Pulmonary artery endothelial cell (primary cell): ENCODE results near the gene PDF. TPM values are rescaled to one million over a fixed set of nuclear protein-coding genes. Genes with fewer than 3 reads are reported as not detected.
"Not testable (repeated sequence)": the region's sequence is repeated elsewhere in the genome, so short reads cannot be mapped to it uniquely, and the experiment has no call there.

Experiments used
- DNase-seq: peaks from one replicate; pipeline ENCODE4 v3.0.0-alpha.2; 2011; ENCODE audit warnings: low read depth, low spot score
- total RNA-seq: library from RNA; depleted of rRNA; stranded (reverse); fragments of >200 nt; gene quantifications from 2 replicates; pipeline ENCODE4 v1.2.3, GENCODE V29; 2014

PDF gene
- total RNA-seq, 1 donor from 2014 or later: 16.0 TPM

DNA sequence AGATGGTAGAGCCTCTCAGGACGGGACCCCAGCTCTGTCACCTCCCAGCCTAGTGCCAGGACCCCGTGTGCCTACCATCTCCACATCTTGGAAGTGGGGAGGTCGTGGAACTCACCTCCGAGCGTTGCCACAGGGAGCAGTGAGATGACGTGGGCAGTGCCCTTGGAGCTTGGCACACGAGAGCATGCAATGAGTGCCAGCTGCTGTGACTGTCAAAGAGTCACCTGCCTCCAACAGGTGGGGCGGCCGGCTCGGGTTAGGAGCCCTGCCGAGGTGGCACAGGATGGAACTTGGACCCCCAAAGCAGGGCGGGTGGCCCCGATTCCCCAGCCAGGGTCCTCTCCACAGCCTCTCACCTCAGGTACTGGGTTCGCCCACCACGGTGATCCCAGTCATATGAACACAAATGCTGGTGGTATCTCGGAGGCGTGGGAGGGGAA lies 13.8 kb downstream of the PDF start:
- DNase-seq: no peak

DNA sequence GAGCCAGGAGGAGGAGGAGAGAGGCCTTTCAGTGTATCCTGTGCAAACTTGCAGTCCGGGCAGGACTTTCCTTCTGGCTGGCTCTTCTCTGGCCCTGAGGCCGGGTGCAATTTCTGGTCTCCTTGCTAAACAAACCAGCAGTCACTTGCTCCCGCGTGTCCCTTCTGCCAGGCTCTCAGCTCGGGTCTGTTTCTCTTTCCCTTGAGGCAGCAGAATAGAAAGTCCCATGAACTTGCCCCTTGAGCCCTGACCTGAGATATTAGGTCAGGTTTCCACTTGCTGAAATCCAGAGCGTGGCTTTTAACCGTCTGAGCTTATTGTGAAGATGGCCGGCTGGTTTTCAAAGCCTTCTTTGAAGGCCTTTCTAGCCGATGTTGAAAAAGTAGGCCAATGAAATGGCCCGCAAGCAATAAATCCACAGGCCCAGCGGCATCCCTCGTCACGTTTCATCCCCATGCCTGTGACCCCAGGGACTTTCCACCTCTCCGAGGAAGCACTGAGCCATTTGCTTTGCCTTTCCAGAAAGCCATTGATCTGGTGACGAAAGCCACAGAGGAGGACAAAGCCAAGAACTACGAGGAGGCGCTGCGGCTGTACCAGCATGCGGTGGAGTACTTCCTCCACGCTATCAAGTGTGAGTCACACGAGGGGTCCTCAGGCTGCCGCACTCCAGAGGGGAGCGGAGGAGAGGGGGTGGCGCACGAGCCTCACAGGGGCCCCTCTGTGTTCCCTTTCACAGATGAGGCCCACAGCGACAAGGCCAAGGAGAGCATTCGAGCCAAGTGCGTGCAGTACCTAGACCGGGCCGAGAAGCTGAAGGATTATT lies 14.7 kb downstream of the PDF start:
- no peak for DNase-seq

DNA sequence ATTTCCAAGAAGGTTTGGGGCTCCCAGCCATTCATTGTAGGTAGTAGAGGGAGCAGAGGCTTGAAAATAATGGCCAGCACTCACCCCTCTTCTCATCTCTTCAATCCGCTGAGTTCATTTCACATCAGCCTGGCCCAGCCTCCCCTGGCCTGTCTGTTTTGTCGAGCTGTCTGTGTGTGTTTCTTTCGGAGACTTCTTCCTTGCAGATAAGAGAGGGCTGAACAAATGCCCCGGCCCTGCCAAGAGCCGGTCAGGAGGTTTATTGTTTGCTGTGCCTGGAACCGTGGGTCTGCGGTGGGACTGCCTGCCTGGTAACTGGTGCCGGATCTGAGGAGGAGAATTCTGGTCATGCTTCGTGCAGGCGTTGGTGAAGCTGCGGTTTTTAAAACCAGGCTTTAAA lies 15.9 kb downstream of the PDF start:
- no peak for DNase-seq

DNA sequence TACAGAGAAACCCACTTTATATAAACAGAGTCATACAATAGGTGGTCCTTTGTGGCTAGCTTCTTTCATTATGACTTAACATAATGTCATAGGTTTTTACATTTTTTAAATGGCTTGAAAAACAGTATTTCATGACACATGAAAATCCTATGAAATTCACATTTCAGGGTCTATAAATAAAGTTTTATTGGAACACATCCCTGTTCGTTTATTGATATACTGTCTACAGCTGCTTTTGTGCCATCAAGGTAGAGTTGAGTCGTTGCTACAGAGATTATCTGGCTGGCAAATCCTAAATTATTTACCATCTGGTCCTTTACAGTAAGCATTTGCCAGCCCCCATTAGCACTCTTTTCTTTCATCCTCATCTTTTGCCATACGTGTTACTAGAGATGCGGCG lies 16.9 kb downstream of the PDF start:
- DNase-seq: no peak

DNA sequence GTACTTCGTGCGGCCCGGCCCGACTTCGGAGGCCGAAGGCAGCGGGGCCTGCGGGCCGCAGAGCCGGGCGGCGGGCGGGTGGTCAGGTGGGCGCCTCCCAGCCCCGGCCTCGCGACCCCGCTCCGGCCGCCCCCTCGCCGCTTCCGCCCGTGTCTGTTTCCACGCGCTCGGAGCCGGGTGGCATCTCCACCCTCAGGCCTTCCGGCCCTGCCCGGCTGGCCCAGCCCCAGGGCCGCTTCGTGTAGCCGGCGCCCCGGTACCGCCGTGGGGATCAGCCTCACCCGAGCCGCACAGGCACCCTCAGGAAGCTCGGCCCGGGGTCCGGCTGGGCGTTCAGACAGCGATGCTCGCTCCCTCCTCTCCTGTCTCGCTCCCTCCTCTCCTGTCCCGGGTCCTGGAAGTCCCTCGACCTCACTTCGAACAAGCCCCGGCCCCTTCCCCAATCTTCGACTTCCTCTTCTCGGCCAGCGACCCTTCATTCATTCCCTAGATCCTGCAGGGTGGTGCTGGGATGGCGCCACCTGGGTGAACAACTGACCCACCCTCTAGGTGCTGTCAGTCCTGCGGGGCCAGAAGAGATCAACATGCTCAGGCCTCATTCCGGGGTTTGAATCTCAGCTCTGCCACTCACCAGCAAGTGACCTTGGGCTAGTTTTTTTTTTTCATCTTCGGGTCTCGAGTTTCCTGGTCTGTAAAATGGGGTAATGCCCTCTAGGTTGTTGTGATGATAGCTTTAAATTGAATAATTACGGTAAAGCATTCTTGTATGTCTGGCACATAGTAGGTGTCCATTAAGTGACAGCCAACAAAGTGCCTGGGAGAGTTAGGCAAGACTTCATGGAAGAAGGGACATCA lies 18.6 kb downstream of the PDF start:
- DNase-seq: no peak

DNA sequence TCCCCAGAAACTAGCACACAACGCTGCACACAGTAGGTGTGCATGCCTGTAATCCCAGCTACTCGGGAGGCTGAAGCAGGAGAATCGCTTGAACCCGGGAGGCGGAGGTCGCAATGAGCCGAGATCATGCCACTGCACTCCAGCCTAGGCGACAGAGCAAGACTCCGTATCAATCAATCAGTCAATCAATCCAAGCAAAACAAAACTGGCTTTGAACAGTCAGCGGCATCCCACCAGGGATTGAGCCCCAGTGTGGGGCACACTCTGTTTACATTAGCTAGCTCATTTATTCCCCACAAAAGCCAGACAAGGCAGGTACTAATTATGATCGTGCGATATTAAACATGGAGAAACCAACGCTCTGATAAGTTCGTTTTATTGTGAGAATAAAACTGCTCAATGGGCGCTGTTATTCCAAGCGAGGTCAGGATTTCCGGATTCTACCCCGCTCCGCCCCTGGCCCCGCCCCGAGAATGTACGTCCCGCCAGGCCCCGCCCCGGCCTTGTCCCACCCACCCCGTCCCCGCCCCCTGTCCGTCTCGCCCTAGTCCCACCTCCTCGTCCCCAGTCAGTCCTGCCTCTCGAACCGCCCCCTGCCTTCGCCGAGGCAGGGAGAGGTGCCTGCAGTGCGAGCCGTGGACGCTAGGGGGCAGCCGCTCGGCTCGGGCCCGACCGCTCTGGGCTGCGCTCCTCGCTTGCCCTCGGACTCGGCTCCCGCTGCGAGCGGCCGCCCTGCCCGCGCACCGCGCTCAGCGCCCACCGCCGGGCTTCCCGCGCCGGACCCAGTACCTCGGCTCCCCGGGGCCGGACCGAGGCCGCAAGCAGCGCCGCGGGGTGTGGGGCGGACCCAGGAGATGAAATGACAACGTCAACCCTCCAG lies 19.5 kb downstream of the PDF start, which contains the start of gene VPS4A:
TSS of gene VPS4A (plus strand) at position 698 of the 880 bp plus-strand sequence. CDS start at position 860, 162 bp downstream.
- peak; percentile 87 for DNase-seq

DNA sequence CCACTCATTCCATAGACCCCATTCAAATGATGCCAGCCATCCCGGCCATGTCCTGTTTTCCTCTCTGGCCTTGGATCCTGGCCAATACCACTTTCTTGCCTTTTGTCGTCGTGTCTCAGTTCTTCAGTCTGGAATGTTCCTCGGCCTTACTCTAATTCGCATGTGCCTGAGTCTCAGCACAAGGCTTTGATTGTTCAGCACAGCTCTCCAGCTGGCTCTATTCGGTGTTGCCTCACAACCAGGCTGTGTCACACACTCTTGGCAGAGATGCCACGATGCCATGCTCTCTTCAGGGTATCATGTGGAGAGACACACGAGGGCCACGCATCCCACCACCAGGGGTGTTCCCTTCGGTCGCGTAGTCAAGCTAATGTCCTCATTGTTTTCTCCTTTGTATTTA lies 21.1 kb downstream of the PDF start:
- no peak for DNase-seq

DNA sequence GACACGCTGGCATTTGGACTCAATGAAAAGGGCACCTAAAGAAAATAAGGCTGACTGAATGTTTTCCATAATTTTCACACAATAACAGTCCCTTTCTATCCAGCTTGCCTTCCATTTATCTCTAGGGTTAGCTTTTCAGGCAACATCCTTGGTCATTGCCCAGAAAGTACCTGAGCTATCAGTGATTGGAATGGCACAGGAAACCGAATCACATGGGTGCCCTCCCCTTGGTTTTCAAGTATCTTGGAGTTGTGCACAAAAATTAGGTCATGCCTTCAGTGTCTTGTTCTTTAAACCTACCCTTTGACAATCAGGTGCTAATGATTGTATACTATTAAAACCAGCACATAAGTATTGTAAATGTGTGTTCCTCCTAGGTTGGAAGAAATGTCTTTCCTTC lies 22.5 kb downstream of the PDF start:
- no peak for DNase-seq

DNA sequence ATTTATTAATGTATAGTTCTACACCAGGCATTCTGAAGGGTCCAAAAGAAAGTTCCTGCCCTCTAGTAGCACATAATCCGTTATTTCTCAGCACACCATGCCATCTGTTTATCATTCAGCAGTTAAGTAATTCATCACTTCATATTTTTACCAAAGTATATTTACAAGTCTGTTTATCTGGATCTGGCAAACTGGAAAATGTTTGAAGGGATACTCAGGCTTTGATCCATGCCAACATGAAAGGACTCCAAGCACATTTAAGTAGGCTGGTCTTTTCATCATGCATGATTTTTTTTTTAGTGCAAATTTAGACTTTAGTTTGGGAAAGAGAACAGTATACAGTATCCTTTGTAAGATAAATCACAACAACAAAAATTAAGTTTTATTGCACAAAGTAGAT lies 23.3 kb downstream of the PDF start:
- DNase-seq: no peak

DNA sequence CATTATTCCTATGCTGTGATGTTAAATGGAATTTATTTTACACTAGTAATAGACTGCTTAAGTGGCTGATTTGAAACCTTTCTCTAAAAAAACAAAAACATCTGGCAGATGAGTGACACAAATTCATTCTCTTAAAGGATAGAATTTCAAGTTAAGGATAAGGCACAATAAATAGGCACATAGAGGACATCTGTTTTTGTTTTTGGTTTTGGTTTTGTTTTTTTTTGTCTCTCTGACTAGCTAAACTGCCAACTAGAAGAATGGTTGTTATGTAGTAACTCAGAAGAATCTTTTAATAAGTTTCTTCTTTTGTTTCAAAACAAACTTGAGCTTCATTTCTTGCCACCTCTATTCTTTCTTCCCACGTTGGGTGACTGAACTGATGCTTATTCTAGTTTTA lies 24.4 kb downstream of the PDF start:
- DNase-seq: no peak

DNA sequence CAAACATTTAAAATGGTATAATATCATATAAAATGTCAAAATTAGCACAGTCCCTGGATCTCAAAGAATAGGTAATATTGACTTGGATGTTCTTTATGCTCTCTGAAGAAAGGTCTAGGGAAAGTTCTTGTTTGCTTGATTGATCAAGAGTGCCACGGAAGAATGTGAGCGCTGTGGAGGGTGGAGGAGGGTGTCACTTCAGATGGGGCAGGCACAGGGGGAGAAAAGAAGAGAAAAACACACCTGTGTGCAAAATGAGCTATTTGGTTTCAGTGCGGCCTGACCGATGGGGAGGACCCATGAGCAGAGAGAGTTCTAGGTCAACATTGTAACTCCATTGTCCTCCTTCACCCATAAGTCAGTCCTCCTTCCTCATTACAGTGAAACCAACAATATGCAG lies 28.1 kb downstream of the PDF start:
- no peak for DNase-seq

DNA sequence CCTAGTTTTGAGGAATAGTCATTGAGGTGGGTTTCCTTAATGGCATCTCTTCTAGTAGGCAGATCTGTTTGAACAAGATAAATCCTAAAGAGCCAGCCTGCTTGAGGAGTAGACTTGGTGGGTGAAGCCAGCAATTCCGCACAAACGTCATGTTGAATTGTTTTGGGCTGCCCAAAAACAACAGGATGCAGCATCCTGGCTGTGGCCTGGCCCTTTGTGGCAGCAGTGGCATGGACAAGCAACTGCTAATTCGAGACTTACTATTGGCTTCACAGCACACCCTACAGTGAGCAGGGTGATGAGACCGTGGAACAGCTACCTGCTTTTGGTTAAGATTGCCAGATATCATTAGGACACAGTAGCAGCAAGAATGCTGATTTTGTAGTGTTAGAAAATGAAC lies 28.5 kb downstream of the PDF start:
- DNase-seq: no peak

DNA sequence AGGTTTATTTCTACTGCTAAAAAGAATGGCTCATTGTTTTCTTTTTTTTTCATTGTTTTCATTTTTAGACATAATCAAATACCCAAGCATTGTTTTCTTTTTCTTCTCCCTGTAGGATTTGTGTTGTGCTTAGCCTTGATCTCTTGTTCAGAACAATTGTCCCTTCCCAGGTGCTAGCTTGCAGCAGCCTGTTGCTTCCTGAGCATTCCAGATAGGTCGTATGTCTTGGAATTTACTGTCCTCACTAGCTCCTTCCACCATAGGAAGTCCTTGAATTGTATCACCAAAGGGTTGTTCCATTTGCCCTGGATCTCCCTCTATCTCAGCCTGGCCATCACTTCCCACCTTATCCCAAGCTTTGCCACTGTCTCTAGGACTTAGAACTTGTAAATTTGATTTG lies 29.2 kb downstream of the PDF start:
- DNase-seq: no peak

DNA sequence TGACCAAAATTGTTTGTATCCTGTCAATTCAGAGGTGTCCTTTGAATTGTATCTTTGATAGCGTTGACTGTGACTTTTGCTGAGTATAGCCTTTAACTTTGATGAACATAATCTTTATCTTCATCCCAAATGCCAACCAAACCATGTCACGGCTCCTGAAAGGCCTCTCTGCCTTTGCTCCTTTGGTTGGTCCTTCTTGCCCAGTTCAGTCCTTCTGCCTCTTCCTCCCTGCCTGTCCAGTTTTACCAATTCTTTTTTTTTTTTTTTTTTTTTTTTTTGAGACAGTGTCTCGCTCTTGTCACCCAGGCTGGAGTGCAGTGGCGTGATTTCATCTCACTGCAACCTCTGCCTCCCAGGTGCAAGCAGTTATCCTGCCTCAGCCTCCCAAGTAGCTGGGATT lies 32.1 kb downstream of the PDF start:
- no peak for DNase-seq

DNA sequence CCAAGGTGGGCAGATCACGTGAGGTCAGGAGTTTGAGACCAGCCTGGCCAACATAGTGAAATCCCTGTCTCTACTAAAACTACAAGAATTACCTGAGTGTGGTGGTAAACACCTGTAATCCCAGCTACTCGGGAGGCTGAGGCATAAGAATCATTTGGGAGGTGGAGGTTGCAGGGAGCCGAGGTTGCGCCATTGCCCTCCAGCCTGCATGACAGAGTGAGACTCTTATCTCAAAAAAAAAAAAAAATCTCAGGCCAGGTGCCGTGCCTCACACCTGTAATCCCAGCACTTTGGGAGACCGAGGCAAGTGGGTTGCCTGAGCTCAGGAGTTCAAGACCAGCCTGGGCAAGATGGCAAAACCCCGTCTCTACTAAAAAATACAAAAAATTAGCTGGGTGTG lies 33.6 kb downstream of the PDF start:
- not testable (repeated sequence) for DNase-seq

DNA sequence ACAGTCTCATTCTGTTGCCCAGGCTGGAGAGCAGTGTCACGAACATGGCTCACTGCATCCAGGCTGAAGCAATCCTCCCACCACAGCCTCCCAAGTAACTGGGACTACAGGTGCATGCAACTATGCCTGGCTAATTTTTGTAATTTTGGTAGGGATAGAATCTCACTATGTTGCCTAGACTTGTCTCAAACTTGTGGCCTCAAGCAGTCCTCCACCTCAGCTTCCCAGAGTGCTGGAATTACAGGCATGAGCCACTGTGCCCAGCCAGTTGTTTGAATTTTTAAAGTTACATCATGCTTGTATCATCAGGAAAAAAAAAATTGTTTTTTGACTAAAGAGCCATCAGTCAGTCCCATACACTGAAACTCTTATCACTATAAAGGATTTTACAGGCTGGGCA lies 36.3 kb downstream of the PDF start:
- DNase-seq: no peak

DNA sequence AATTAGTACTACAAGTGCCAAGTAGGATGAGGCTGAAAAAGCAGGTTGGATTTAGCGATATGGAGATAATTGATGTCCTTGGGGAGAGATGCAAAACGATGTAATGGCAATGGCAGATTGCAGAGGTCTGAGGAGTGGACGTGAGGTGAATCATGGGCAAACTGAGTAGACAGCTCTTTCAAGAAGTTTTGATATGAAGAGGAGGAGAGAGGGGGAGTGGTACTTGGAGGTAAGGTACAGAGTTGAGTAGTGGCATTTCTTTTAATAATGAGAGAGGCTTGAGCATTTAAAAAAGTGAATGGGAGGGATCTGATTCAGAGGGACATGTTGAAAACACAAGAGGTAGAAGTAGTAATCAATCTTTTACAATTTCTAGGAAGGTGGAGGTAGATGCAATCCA lies 37.0 kb downstream of the PDF start:
- no peak for DNase-seq

DNA sequence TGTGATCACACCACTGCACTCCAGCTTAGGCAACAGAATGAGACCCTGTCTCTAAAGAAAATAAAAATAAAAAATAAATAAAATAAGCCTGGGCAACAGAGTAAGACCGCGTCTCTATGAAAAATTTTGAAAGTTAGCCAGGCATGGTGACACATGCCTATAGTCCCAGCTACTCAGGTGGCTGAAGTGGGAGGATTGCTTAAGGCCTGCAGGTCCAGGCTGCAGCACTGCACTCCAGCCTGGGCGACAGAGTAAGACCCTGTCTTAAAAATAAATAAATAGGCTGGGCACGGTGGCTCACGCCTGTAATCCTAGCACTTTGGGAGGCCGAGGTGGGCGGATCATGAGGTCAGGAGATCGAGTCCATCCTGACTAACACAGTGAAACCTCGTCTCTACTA lies 38.7 kb downstream of the PDF start:
- not testable (repeated sequence) for DNase-seq

DNA sequence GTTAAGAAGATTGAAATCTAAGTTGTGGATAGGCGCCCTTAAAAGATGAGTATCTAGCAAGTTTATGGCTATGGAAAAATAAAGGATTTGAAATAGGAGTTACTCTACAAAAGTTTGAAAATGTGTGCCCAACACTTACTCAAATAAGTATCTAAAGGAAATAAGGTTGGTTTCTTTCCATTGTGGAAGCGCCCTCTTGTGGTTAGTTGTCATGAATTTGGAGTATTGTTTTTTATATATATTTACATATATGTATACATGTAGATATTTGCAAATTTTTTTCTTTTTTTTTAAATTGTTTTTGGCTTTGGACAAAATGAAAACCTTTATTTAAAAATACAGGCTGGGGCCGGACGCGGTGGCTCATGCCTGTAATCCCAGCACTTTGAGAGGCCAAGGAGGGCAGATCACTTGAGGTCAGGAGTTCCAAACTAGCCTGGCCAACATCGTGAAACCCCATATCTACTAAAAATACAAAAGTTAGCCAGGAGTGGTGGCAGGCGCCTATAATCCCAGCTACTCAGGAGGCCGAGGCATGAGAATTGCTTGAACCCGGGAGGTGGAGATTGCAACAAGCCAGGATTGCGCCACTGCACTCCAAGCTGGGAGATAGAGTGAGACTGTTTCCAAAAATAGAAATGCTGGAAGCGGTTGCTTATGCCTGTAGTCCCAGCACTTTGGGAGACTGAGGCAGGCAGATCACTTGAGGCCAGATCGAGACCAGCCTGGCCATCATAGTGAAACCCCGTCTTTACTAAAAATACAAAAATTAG lies 43.3 kb downstream of the PDF start:
- DNase-seq: no peak

DNA sequence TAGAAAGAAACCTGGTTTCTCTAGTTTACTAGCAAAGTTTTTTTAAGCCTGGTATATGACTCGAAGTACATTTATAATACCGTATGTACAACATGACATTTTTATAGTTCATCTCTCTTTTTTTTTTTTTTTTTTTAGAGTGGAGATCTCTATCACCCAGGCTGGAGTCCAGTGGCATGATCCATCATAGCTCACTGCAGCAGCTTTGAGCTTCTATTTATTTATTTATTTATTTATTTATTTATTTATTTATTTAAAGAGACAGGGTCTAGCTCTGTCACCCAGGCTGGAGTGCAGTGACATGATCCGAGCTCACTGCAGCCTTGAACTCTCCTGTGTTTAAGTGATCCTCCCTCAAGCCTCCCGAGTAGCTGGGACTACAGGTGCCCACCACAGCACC lies 45.1 kb downstream of the PDF start:
- DNase-seq: no peak

DNA sequence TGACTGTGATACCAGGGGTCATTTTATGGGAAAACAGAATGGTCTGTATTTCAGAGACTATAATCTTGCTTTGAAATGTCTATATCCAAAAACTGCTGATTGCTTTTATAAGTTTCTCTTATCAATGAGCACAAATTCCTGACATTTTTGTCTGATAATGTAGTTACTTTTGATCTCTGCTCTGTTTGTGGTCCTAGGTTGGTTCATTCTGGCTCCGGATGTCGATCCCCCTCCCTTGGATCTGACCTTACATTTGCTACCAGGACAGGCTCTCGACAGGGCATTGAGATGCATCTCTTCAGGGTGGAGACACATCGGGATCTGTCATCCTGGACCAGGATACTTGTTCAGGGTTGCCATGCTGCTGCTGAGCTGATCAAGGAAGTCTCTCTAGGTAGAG lies 46.5 kb downstream of the PDF start:
- no peak for DNase-seq
